H9 (cell line): Measurements from ENCODE around the gene TMEM121. TPM values are rescaled to one million over a fixed set of nuclear protein-coding genes. Genes with fewer than 3 reads are reported as not detected.

ENCODE experiments used
- DNase-seq: peaks from one replicate; pipeline ENCODE4 v3.0.0-alpha.2; 2017
- H2AFZ ChIP-seq: one replicate; pipeline ENCODE4 v1.6.1; 2013; ENCODE audit warnings: mild to moderate bottlenecking, low read length, control low read depth, moderate library complexity
- H2AK5ac ChIP-seq: 2 replicates; pipeline ENCODE4 v1.6.1; 2013; ENCODE audit warnings: low read length, control low read depth, mixed read lengths; ENCODE audit not compliant: insufficient read length
- H2BK120ac ChIP-seq: one replicate; pipeline ENCODE4 v1.6.1; 2013; ENCODE audit warnings: low read depth, mild to moderate bottlenecking, low read length, control low read depth, inconsistent platforms; ENCODE audit not compliant: poor library complexity, severe bottlenecking
- H2BK12ac ChIP-seq: 2 replicates; pipeline ENCODE4 v1.6.1; 2013; ENCODE audit warnings: low read length, control low read depth, mixed read lengths, low read depth; ENCODE audit not compliant: insufficient read length
- H2BK15ac ChIP-seq: 2 replicates; pipeline ENCODE4 v1.6.1; 2013; ENCODE audit warnings: low read depth, low read length, control low read depth
- H2BK20ac ChIP-seq: one replicate; pipeline ENCODE4 v1.6.1; 2013; ENCODE audit warnings: low read depth, mild to moderate bottlenecking, low read length, control low read depth, inconsistent platforms; ENCODE audit not compliant: poor library complexity, severe bottlenecking
- H2BK5ac ChIP-seq: 2 replicates; pipeline ENCODE4 v1.6.1; 2013; ENCODE audit warnings: low read length, control low read depth, mixed read lengths; ENCODE audit not compliant: insufficient read length
- H3K14ac ChIP-seq: 2 replicates; pipeline ENCODE4 v1.6.1; 2013; ENCODE audit warnings: low read length, control low read depth; ENCODE audit not compliant: insufficient read depth
- H3K18ac ChIP-seq: 2 replicates; pipeline ENCODE4 v1.6.1; 2013; ENCODE audit warnings: low read depth, mild to moderate bottlenecking, mixed read lengths, low read length, control low read depth; ENCODE audit not compliant: insufficient read length
- H3K23ac ChIP-seq: 2 replicates; pipeline ENCODE4 v1.6.1; 2013; ENCODE audit warnings: low read length, control low read depth, mixed read lengths, low read depth; ENCODE audit not compliant: insufficient read length
- H3K23me2 ChIP-seq: 2 replicates; pipeline ENCODE4 v1.6.1; 2013; ENCODE audit warnings: low read depth, mild to moderate bottlenecking, mixed read lengths, low read length, control low read depth; ENCODE audit not compliant: insufficient read length, poor library complexity, severe bottlenecking
- H3K27ac ChIP-seq: 2 replicates; pipeline ENCODE4 v1.5.1; 2013; ENCODE audit warnings: low read length, control low read depth, mixed read lengths, low read depth; ENCODE audit not compliant: insufficient read length
- H3K27me3 ChIP-seq: 2 replicates; pipeline ENCODE4 v1.6.1; 2013; ENCODE audit warnings: low read length, control low read depth, inconsistent platforms; ENCODE audit not compliant: insufficient read depth
- H3K4ac ChIP-seq: 2 replicates; pipeline ENCODE4 v1.6.1; 2013; ENCODE audit warnings: low read depth, mild to moderate bottlenecking, control low read depth, inconsistent platforms, low read length, moderate library complexity
- H3K4me1 ChIP-seq: 2 replicates; pipeline ENCODE4 v1.6.1; 2013; ENCODE audit warnings: low read length, control low read depth, inconsistent platforms; ENCODE audit not compliant: insufficient read depth
- H3K4me2 ChIP-seq: 2 replicates; pipeline ENCODE4 v1.6.1; 2013; ENCODE audit warnings: low read length, control low read depth, mixed read lengths; ENCODE audit not compliant: insufficient read length, insufficient read depth
- H3K56ac ChIP-seq: 2 replicates; pipeline ENCODE4 v1.6.1; 2013; ENCODE audit warnings: low read depth, mild to moderate bottlenecking, mixed read lengths, low read length, control low read depth; ENCODE audit not compliant: insufficient read length
- H3K79me1 ChIP-seq: 2 replicates; pipeline ENCODE4 v1.6.1; 2013; ENCODE audit warnings: low read depth, mild to moderate bottlenecking, moderate library complexity, low read length, control low read depth, inconsistent platforms; ENCODE audit not compliant: insufficient read depth, poor library complexity, severe bottlenecking
- H3K79me2 ChIP-seq: 2 replicates; pipeline ENCODE4 v1.6.1; 2013; ENCODE audit warnings: low read length, control low read depth, inconsistent platforms; ENCODE audit not compliant: insufficient read depth
- H3K9ac ChIP-seq: 2 replicates; pipeline ENCODE4 v1.6.1; 2013; ENCODE audit warnings: low read length, control low read depth, mixed read lengths; ENCODE audit not compliant: insufficient read length; ENCODE audit errors: extremely low read depth
- H3K9me3 ChIP-seq: one replicate; pipeline ENCODE4 v1.6.1; 2013; ENCODE audit warnings: low read depth, low read length, inconsistent platforms; ENCODE audit not compliant: control insufficient read depth
- H3T11ph ChIP-seq: one replicate; pipeline ENCODE4 v1.6.1; 2013; ENCODE audit warnings: mild to moderate bottlenecking, low read length, control low read depth, inconsistent platforms
- H4K20me1 ChIP-seq: one replicate; pipeline ENCODE4 v1.6.1; 2013; ENCODE audit not compliant: control insufficient read depth, insufficient read length, insufficient read depth
- H4K5ac ChIP-seq: 2 replicates; pipeline ENCODE4 v1.6.1; 2013; ENCODE audit warnings: low read depth, mild to moderate bottlenecking, mixed read lengths, low read length, control low read depth; ENCODE audit not compliant: insufficient read length
- H4K8ac ChIP-seq: replicated peaks from 2 replicates; pipeline ENCODE4 v1.6.1; 2013; ENCODE audit warnings: low read length, control low read depth, mixed read lengths, low read depth; ENCODE audit not compliant: insufficient read length
- H4K91ac ChIP-seq: 2 replicates; pipeline ENCODE4 v1.6.1; 2013; ENCODE audit warnings: low read depth, mild to moderate bottlenecking, moderate library complexity, mixed read lengths, low read length, control low read depth; ENCODE audit not compliant: insufficient read length
- H3K27ac Mint-ChIP-seq, 3 experiments: 2 replicates in 2 of 3; 3 replicates in 1 of 3; pipeline ENCODE4 v1.8.0; 2020 to 2021; ENCODE audit warnings: mixed read lengths in 3 of 3, mild to moderate bottlenecking in 1 of 3, moderate library complexity in 1 of 3
- H3K27me3 Mint-ChIP-seq: 2 replicates; pipeline ENCODE4 v1.8.0; 2021; ENCODE audit warnings: low read depth, mild to moderate bottlenecking, moderate library complexity, mixed read lengths
- H3K36me3 Mint-ChIP-seq, 3 experiments: 2 replicates in 2 of 3; 3 replicates in 1 of 3; pipeline ENCODE4 v1.8.0; 2020 to 2021; ENCODE audit warnings: low read depth in 3 of 3, mixed read lengths in 3 of 3; ENCODE audit not compliant: insufficient read depth in 1 of 3
- H3K4me1 Mint-ChIP-seq, 2 experiments: 2 replicates each; pipeline ENCODE4 v1.8.0; 2020; ENCODE audit warnings: mixed read lengths in 2 of 2
- H3K4me3 Mint-ChIP-seq, 2 experiments: 2 replicates in 1 of 2; 3 replicates in 1 of 2; pipeline ENCODE4 v1.8.0; 2020 to 2021; ENCODE audit warnings: mild to moderate bottlenecking in 2 of 2, mixed read lengths in 2 of 2, moderate library complexity in 1 of 2
- H3K9me3 Mint-ChIP-seq, 2 experiments: 2 replicates in 1 of 2; 3 replicates in 1 of 2; pipeline ENCODE4 v1.8.0; 2020; ENCODE audit warnings: mild to moderate bottlenecking in 2 of 2, mixed read lengths in 2 of 2, moderate library complexity in 1 of 2
- CTCF ChIP-seq: fragments of 200-600 bp; sonication (generic); conservative IDR thresholded peaks from 3 replicates; pipeline ENCODE4 v1.8.0; 2021; ENCODE audit warnings: antibody characterized with exemption, mild to moderate bottlenecking
- WGBS: extraction: QIAGEN DNeasy Blood & Tissue Kit; methylation state at CpG from one replicate; pipeline ENCODE4 v1.1.7; 2013; ENCODE audit warnings: missing lambda C conversion rate, low lambda C conversion rate, mixed read lengths; ENCODE audit not compliant: insufficient read length; ENCODE audit errors: extremely low coverage; 5-methylcytosine and 5-hydroxymethylcytosine counted together
- total RNA-seq: library from RNA; stranded (reverse); gene quantifications from 2 replicates; pipeline ENCODE4 v1.2.1, GENCODE V29; 2021

The TMEM121 gene
- total RNA-seq, 1 experiment from 2014 or later: 2.6 TPM

GRCh38 chr14:105492971-105493871 lies 33.2 kb upstream of the TMEM121 start:
- Histone ChIP-seq H2AK5ac (no peak overlapping the region), H3K23ac (no peak overlapping the region), H3K56ac (no peak overlapping the region), H3K27ac (no peak overlapping the region), H4K20me1 (no peaks in the 10 kb centered on the region), H2BK20ac (no peak overlapping the region), H2BK120ac (no peak overlapping the region), H4K8ac (no peak overlapping the region), H2BK15ac (no peak overlapping the region), H3K79me2 (no peaks in the 10 kb centered on the region), H2AFZ (no peak overlapping the region), H2BK12ac (no peak overlapping the region), H2BK5ac (no peak overlapping the region), H4K5ac (no peak overlapping the region), H3K27me3 (peaks cover 4% of the 10 kb centered on the region; the same call in 1 of the 2 replicates), H3K4me1 (no peaks in the 10 kb centered on the region), H3K9ac (no peak overlapping the region), H3K4ac (no peak overlapping the region), H3K18ac (no peak overlapping the region), H3K4me2 (no peak overlapping the region), H3K14ac (no peak overlapping the region), H3T11ph (no peak overlapping the region), H4K91ac (no peak overlapping the region), H3K23me2 (peaks cover 3% of the 10 kb centered on the region), H3K79me1 (no peaks in the 10 kb centered on the region), H3K9me3 (no peaks in the 10 kb centered on the region)
- Mint-ChIP-seq H3K27me3 (peaks cover 14% of the 10 kb centered on the region), H3K9me3 (peaks cover 0 to 4% of the 10 kb centered on the region in 2 experiments; a peak in 1 of 5 replicates), H3K4me3 (no peak overlapping the region), H3K27ac (no peak overlapping the region), H3K36me3 (peaks cover 0 to 5% (median 0%) of the 10 kb centered on the region in 3 experiments; a peak in 3 of 7 replicates), H3K4me1 (peaks cover 4 to 12% of the 10 kb centered on the region in 2 experiments)
- no CpG with 5 or more reads among the region's 20 CpGs for WGBS
- TF ChIP-seq CTCF: peak; percentile 17; the same call in 1 of the 3 replicates
- DNase-seq: peak; percentile 25
